ENCODE data around the gene IMP3.
A peak's percentile ranks its signal among the peaks of the same experiment; 100 is the strongest.
"Not testable (repeated sequence)": the region's sequence is repeated elsewhere in the genome, so short reads cannot be mapped to it uniquely, and the experiment has no call there.

IMP3 gene

DNA sequence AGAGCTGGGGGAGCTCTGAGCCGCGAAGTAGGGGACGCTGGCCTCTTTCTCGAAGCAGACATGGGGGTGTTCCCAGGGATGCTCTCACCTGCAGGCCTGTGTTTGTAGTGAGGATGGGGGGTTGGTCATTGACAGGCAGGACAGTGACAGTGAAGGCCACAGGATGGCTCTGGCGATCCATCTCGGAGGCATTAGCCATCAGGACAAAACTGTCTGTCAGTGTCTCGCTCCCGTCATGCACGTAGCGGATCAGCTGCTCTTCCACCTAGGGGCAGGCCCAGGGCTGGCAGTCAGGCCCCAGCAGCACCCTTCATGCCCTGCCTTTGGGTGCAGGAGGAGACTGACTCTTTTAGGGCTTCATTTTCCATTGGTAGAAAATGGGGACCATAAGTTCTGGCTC, 44.6 kb upstream of the IMP3 start:
- no peaks in the 10 kb centered on the region for H3K79me2 ChIP-seq (ENCODE audit: insufficient read depth, low read length)
- H3K9ac ChIP-seq (ENCODE audit: low read depth, low read length): no peak overlapping the region
- H4K20me1 ChIP-seq (ENCODE audit: insufficient read depth, low read length): no peaks in the 10 kb centered on the region
- no peak for TF ChIP-seq EZH2 (IDR thresholded peaks at IDR 0.05; ENCODE audit: borderline replicate concordance, low read depth, low read length, severe bottlenecking)
- TF ChIP-seq, protein P1, sequence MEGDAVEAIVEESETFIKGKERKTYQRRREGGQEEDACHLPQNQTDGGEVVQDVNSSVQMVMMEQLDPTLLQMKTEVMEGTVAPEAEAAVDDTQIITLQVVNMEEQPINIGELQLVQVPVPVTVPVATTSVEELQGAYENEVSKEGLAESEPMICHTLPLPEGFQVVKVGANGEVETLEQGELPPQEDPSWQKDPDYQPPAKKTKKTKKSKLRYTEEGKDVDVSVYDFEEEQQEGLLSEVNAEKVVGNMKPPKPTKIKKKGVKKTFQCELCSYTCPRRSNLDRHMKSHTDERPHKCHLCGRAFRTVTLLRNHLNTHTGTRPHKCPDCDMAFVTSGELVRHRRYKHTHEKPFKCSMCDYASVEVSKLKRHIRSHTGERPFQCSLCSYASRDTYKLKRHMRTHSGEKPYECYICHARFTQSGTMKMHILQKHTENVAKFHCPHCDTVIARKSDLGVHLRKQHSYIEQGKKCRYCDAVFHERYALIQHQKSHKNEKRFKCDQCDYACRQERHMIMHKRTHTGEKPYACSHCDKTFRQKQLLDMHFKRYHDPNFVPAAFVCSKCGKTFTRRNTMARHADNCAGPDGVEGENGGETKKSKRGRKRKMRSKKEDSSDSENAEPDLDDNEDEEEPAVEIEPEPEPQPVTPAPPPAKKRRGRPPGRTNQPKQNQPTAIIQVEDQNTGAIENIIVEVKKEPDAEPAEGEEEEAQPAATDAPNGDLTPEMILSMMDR (IDR thresholded peaks at IDR 0.05; ENCODE audit: borderline replicate concordance, extremely low read depth, low read length, poor library complexity, severe bottlenecking): no peak
- ATAC-seq (ENCODE audit: insufficient read depth, low read depth) (no peak), DNase-seq (no peak)
- H3K27ac ChIP-seq (ENCODE audit: low read length): no peak overlapping the region
- no peaks in the 10 kb centered on the region for H3K9me3 ChIP-seq (ENCODE audit: insufficient read depth, low read length, severe bottlenecking)
- H2AFZ ChIP-seq (ENCODE audit: low read depth, low read length): no peak overlapping the region
- H3K36me3 ChIP-seq (ENCODE audit: insufficient read depth, low read length): no peaks in the 10 kb centered on the region
- no peak overlapping the region for H3K4me3 ChIP-seq (ENCODE audit: low read depth in 1 of 2, low read length in 2 of 2)
- no peak overlapping the region for H3K4me2 ChIP-seq (ENCODE audit: insufficient read depth, low read length)
- H3K27me3 ChIP-seq (ENCODE audit: insufficient read depth, low read length, poor library complexity): no peaks in the 10 kb centered on the region
- H3K4me1 ChIP-seq (ENCODE audit: insufficient read depth, low read length): peaks cover 3% of the 10 kb centered on the region; the same call in 1 of the 2 replicates

DNA sequence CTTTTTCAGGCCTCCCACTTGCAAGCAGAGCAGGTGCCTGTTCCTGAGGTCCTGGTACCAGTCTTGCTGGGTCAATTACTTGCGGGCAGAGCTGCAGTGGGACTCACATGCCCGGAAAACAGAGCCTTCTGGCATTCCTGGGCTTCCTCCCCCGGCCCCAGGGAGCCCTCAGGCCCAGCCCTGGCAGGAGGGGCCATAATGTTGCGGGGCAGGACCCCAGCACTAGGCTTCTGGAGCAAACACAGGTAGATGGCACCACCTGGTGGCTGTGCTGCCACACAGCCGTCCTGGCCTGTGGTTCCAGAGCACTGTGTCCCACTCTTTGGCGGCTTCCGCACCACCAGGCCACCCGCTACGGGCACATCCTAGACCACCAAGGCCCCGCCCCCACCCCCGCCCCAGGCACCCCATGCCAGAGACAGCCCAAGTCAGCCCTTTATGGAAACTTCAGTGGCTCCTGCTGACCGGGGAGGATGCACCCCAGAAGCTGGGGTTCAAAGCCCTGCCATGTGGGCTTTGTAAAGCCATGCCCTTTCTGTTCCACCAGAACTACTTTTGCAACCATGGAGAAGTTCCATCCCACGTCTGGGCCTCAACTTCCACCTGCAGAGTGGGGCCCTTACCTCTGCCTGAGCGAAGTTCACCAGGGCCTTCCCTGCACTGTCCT, 43.8 kb upstream of the IMP3 start:
- H3K79me2 ChIP-seq (ENCODE audit: insufficient read depth, low read length); H3K36me3 ChIP-seq (ENCODE audit: insufficient read depth, low read length); H3K9ac ChIP-seq (ENCODE audit: low read depth, low read length); H3K27ac ChIP-seq (ENCODE audit: low read length); H3K9me3 ChIP-seq (ENCODE audit: insufficient read depth, low read length, severe bottlenecking); H3K4me1 ChIP-seq (ENCODE audit: insufficient read depth, low read length); H3K4me3 ChIP-seq (ENCODE audit: low read depth in 1 of 2, low read length in 2 of 2); H4K20me1 ChIP-seq (ENCODE audit: insufficient read depth, low read length); H2AFZ ChIP-seq (ENCODE audit: low read depth, low read length); H3K27me3 ChIP-seq (ENCODE audit: insufficient read depth, low read length, poor library complexity): not testable (repeated sequence)
- ATAC-seq (ENCODE audit: insufficient read depth, low read depth) (peak; percentile 92), DNase-seq (peak; percentile 75)
- TF ChIP-seq, protein P1 (IDR thresholded peaks at IDR 0.05; ENCODE audit: borderline replicate concordance, extremely low read depth, low read length, poor library complexity, severe bottlenecking): peak; percentile 80
- peak overlapping the region; percentile 27; the same call in 1 of the 2 replicates for H3K4me2 ChIP-seq (ENCODE audit: insufficient read depth, low read length)

- Histone ChIP-seq H3K79me2 (ENCODE audit: insufficient read depth, low read length) (no peaks in the 10 kb centered on the region), H3K9ac (ENCODE audit: low read depth, low read length) (no peak overlapping the region), H3K27ac (ENCODE audit: low read length) (no peak overlapping the region), H3K27me3 (ENCODE audit: insufficient read depth, low read length, poor library complexity) (no peaks in the 10 kb centered on the region), H3K4me3 (ENCODE audit: low read depth in 1 of 2, low read length in 2 of 2) (no peak overlapping the region), H2AFZ (ENCODE audit: low read depth, low read length) (no peak overlapping the region), H4K20me1 (ENCODE audit: insufficient read depth, low read length) (no peaks in the 10 kb centered on the region), H3K36me3 (ENCODE audit: insufficient read depth, low read length) (no peaks in the 10 kb centered on the region), H3K4me2 (ENCODE audit: insufficient read depth, low read length) (no peak overlapping the region), H3K4me1 (ENCODE audit: insufficient read depth, low read length) (peaks cover 3% of the 10 kb centered on the region; the same call in 1 of the 2 replicates), H3K9me3 (ENCODE audit: insufficient read depth, low read length, severe bottlenecking) (no peaks in the 10 kb centered on the region)
- ATAC-seq (ENCODE audit: insufficient read depth, low read depth): no peak
- TF ChIP-seq EZH2 (IDR thresholded peaks at IDR 0.05; ENCODE audit: borderline replicate concordance, low read depth, low read length, severe bottlenecking): no peak
- TF ChIP-seq, protein P1 (IDR thresholded peaks at IDR 0.05; ENCODE audit: borderline replicate concordance, extremely low read depth, low read length, poor library complexity, severe bottlenecking): no peak
- DNase-seq: no peak
Measured at GRCh38 chr15:75682181-75683135, 42.4 kb upstream of the IMP3 start.
